HL-60 (cell line): Measurements from ENCODE around the gene SP100.

ENCODE experiments used
- CTCF ChIP-seq: IDR thresholded peaks from one replicate; pipeline ENCODE4 v1.5.1; 2011; ENCODE audit warnings: low read length, control low read depth, inconsistent platforms; ENCODE audit not compliant: insufficient read depth
- POLR2AphosphoS5 ChIP-seq: IDR thresholded peaks from 2 replicates; pipeline ENCODE4 v1.6.1; 2012; ENCODE audit warnings: low read depth
- REST ChIP-seq: IDR thresholded peaks from 2 replicates; pipeline ENCODE4 v1.6.1; 2012; ENCODE audit warnings: low read depth; ENCODE audit not compliant: insufficient replicate concordance
- SPI1 ChIP-seq: IDR thresholded peaks from 2 replicates; pipeline ENCODE4 v1.6.1; 2012; ENCODE audit warnings: low read depth, mild to moderate bottlenecking, borderline replicate concordance

- no peak for TF ChIP-seq CTCF
- TF ChIP-seq POLR2AphosphoS5: no peak
- no peak for TF ChIP-seq REST
- no peak for TF ChIP-seq SPI1
These were observed 10.2 kb upstream of the SP100 start for GRCh38 chr2:230405824-230406223.
